Type B pancreatic cell (in vitro differentiated cells): ENCODE data around the gene UBE3C. TPM values are rescaled to one million over a fixed set of nuclear protein-coding genes. Genes with fewer than 3 reads are reported as not detected.
"Not testable (repeated sequence)": the region's sequence is repeated elsewhere in the genome, so short reads cannot be mapped to it uniquely, and the experiment has no call there.

Experiments
- DNase-seq: peaks from one replicate; pipeline ENCODE4 v3.0.0; 2021; ENCODE audit warnings: mixed read lengths; ENCODE audit not compliant: unreplicated experiment; ENCODE audit errors: extremely low spot score
- H3K27ac Mint-ChIP-seq: 2 replicates; pipeline ENCODE4 v1.8.0; 2021; ENCODE audit warnings: mild to moderate bottlenecking, mixed read lengths
- H3K27me3 Mint-ChIP-seq: 2 replicates; pipeline ENCODE4 v1.8.0; 2021; ENCODE audit warnings: mixed read lengths
- H3K36me3 Mint-ChIP-seq: 2 replicates; pipeline ENCODE4 v1.8.0; 2021; ENCODE audit warnings: mixed read lengths
- H3K4me1 Mint-ChIP-seq: one replicate; pipeline ENCODE4 v1.8.0; 2021; ENCODE audit warnings: mixed read lengths; ENCODE audit not compliant: unreplicated experiment
- H3K4me3 Mint-ChIP-seq: 2 replicates; pipeline ENCODE4 v1.8.0; 2021; ENCODE audit warnings: mild to moderate bottlenecking, mixed read lengths
- H3K9me3 Mint-ChIP-seq: 2 replicates; pipeline ENCODE4 v1.8.0; 2021; ENCODE audit warnings: mixed read lengths
- total RNA-seq: library from RNA; stranded (reverse); gene quantifications from 2 replicates; pipeline ENCODE4 v1.2.1, GENCODE V29; 2021; ENCODE audit warnings: low replicate concordance
- TF ChIP-seq, protein P1 (sequence below): fragments of 200-600 bp; sonication (generic); conservative IDR thresholded peaks from 2 replicates; pipeline ENCODE4 v1.5.0; 2021; ENCODE audit warnings: antibody characterized with exemption, mild to moderate bottlenecking

Gene UBE3C
- total RNA-seq, 1 donor from 2014 or later = 51.6 TPM

GRCh38 chr7:157273208-157274093, 134.7 kb downstream of the UBE3C start:
- no peak overlapping the region for H3K4me3 Mint-ChIP-seq
- TF ChIP-seq, protein P1, sequence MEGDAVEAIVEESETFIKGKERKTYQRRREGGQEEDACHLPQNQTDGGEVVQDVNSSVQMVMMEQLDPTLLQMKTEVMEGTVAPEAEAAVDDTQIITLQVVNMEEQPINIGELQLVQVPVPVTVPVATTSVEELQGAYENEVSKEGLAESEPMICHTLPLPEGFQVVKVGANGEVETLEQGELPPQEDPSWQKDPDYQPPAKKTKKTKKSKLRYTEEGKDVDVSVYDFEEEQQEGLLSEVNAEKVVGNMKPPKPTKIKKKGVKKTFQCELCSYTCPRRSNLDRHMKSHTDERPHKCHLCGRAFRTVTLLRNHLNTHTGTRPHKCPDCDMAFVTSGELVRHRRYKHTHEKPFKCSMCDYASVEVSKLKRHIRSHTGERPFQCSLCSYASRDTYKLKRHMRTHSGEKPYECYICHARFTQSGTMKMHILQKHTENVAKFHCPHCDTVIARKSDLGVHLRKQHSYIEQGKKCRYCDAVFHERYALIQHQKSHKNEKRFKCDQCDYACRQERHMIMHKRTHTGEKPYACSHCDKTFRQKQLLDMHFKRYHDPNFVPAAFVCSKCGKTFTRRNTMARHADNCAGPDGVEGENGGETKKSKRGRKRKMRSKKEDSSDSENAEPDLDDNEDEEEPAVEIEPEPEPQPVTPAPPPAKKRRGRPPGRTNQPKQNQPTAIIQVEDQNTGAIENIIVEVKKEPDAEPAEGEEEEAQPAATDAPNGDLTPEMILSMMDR = peak; percentile 98
- no peak for DNase-seq
- no peaks in the 10 kb centered on the region for H3K9me3 Mint-ChIP-seq
- H3K4me1 Mint-ChIP-seq = peaks cover 16% of the 10 kb centered on the region
- peak overlapping the region; percentile 77 for H3K27ac Mint-ChIP-seq
- peaks cover 16% of the 10 kb centered on the region for H3K36me3 Mint-ChIP-seq
- H3K27me3 Mint-ChIP-seq = no peaks in the 10 kb centered on the region

GRCh38 chr7:157274094-157274634, 135.4 kb downstream of the UBE3C start:
- H3K27ac Mint-ChIP-seq, DNase-seq: not testable (repeated sequence)

DNA sequence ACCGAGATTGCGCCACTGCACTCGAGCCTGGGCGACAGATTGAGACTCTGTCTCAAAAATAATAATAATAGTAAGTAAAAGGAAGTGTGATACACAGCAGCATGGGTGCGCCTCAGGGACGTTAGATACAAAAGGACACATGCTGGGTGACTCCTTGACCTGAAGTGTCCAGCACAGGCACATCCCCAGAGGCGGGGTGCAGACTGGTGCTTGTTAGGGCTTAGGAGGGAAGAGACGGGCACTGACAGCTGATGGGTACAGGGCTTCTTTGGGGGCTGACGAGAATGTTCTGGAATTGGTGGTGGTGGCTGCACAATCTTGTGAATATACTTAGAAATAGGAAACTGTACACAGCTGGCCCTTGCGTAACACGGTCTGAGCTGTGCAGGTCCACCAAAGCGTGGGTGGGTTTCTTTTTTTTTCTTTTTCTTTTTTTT, 136.3 kb downstream of the UBE3C start:
- TF ChIP-seq, protein P1 = no peak
- no peak overlapping the region for H3K4me3 Mint-ChIP-seq
- peaks cover 16% of the 10 kb centered on the region for H3K4me1 Mint-ChIP-seq
- no peaks in the 10 kb centered on the region for H3K9me3 Mint-ChIP-seq
- DNase-seq = no peak
- H3K27ac Mint-ChIP-seq = no peak overlapping the region
- H3K27me3 Mint-ChIP-seq = no peaks in the 10 kb centered on the region
- peaks cover 5% of the 10 kb centered on the region for H3K36me3 Mint-ChIP-seq

More at GRCh38 chr7:157274094-157274634, 135.4 kb downstream of the UBE3C start:
- H3K9me3 Mint-ChIP-seq, H3K27me3 Mint-ChIP-seq, H3K4me3 Mint-ChIP-seq: not testable (repeated sequence)
- Mint-ChIP-seq H3K4me1 (peaks cover 16% of the 10 kb centered on the region), H3K36me3 (peaks cover 12% of the 10 kb centered on the region)

- no peak overlapping the region for H3K27ac Mint-ChIP-seq
- peaks cover under 1% of the 10 kb centered on the region for H3K36me3 Mint-ChIP-seq
- TF ChIP-seq, protein P1 = no peak
- no peaks in the 10 kb centered on the region for H3K27me3 Mint-ChIP-seq
- no peaks in the 10 kb centered on the region for H3K9me3 Mint-ChIP-seq
- H3K4me1 Mint-ChIP-seq = peaks cover 16% of the 10 kb centered on the region
- H3K4me3 Mint-ChIP-seq = no peak overlapping the region
- no peak for DNase-seq
Observed at GRCh38 chr7:157276091-157276561, 137.4 kb downstream of the UBE3C start.

DNA sequence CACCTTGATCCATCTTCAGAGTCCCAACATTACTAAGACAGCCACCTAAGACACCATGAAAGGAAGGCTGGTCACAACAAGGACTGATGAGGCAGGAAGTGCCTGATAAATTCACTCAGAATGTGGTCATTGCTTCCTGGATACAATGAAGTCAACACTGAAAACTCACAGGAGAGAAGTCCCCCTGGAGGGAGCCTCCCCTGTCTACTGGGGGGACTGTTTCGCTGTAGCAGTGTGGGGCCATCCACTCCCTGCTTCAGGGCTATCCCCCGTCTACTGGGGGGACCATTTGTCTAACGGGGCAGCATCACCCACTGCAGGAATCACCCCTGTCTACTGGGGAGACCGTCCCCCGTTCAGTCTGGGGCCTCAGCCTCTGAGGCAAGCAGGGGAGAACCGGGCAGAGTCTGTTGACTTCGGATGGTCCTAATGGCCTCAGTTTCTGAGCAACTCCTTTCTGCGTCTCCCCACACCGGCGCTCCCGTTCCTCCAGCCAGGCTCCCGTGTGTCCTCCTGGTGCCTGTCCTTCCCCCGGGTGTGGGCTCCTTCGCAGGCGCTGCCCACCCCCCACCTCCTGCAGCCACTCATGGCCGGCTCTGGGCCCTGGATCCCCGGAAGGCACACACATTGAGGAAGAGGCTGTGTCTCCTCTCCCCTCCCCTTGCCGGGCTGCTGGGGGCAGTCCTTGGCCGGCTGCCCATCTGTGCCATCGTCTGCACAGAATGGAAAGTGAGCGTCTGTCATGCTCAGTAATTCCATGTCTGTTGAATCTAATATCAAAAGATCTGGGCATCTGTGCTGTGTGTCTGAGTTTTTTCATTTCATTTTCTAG, 138.2 kb downstream of the UBE3C start:
- Mint-ChIP-seq H3K4me1 (peaks cover 10% of the 10 kb centered on the region), H3K27ac (peak overlapping the region; percentile 36), H3K4me3 (no peak overlapping the region), H3K36me3 (no peaks in the 10 kb centered on the region), H3K9me3 (no peaks in the 10 kb centered on the region), H3K27me3 (no peaks in the 10 kb centered on the region)
- DNase-seq = no peak
- TF ChIP-seq, protein P1 = no peak

GRCh38 chr7:157277568-157277967, 138.8 kb downstream of the UBE3C start:
- H3K27me3 Mint-ChIP-seq, H3K9me3 Mint-ChIP-seq, H3K36me3 Mint-ChIP-seq, H3K4me3 Mint-ChIP-seq, H3K4me1 Mint-ChIP-seq, DNase-seq: not testable (repeated sequence)
- peak overlapping the region; percentile 36 for H3K27ac Mint-ChIP-seq
